Measurements from ENCODE around the gene RXRG.

GRCh38 chr1:165375623-165376022, 69.3 kb downstream of the RXRG start:
- TF ChIP-seq, protein P1, sequence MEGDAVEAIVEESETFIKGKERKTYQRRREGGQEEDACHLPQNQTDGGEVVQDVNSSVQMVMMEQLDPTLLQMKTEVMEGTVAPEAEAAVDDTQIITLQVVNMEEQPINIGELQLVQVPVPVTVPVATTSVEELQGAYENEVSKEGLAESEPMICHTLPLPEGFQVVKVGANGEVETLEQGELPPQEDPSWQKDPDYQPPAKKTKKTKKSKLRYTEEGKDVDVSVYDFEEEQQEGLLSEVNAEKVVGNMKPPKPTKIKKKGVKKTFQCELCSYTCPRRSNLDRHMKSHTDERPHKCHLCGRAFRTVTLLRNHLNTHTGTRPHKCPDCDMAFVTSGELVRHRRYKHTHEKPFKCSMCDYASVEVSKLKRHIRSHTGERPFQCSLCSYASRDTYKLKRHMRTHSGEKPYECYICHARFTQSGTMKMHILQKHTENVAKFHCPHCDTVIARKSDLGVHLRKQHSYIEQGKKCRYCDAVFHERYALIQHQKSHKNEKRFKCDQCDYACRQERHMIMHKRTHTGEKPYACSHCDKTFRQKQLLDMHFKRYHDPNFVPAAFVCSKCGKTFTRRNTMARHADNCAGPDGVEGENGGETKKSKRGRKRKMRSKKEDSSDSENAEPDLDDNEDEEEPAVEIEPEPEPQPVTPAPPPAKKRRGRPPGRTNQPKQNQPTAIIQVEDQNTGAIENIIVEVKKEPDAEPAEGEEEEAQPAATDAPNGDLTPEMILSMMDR (IDR thresholded peaks at IDR 0.05), result no peak
- TF ChIP-seq POLR2A (IDR thresholded peaks at IDR 0.05), result no peak

All from adrenal gland (tissue), 5 donors.